Retinal pigment epithelial cell (primary cell): ENCODE measurements around the gene PSMA3.
"Not testable (repeated sequence)": the region's sequence is repeated elsewhere in the genome, so short reads cannot be mapped to it uniquely, and the experiment has no call there.

Source experiments
- DNase-seq: peaks from one replicate; pipeline ENCODE4 v3.0.0-alpha.2; 2010; ENCODE audit warnings: low read depth
- H3K4me3 ChIP-seq: 2 replicates; pipeline ENCODE4 v1.5.1; 2011; ENCODE audit warnings: mild to moderate bottlenecking, low read length, control low read depth, moderate library complexity
- CTCF ChIP-seq: conservative IDR thresholded peaks from 2 replicates; pipeline ENCODE4 v1.5.1; 2011; ENCODE audit warnings: low read depth, low read length, control low read depth, inconsistent platforms

The PSMA3 gene

GRCh38 chr14:58243790-58244555 is 670 bp upstream of the PSMA3 start:
- TF ChIP-seq CTCF = no peak
- H3K4me3 ChIP-seq = peak overlapping the region; percentile 99
- no peak for DNase-seq

GRCh38 chr14:58245562-58245961 is 919 bp downstream of the PSMA3 start:
- DNase-seq = no peak
- no peak for TF ChIP-seq CTCF
- peak overlapping the region; percentile 99 for H3K4me3 ChIP-seq

GRCh38 chr14:58249611-58250010 is 5.0 kb downstream of the PSMA3 start:
- H3K4me3 ChIP-seq = no peak overlapping the region
- DNase-seq = no peak
- no peak for TF ChIP-seq CTCF

GRCh38 chr14:58258156-58258555 is 13.5 kb downstream of the PSMA3 start:
- peak; percentile 15 for TF ChIP-seq CTCF
- H3K4me3 ChIP-seq = no peak overlapping the region
- DNase-seq = no peak

- H3K4me3 ChIP-seq, DNase-seq: not testable (repeated sequence)
Observed at GRCh38 chr14:58262005-58262404, 17.4 kb downstream of the PSMA3 start.

GRCh38 chr14:58265401-58265800 is 20.8 kb downstream of the PSMA3 start:
- no peak overlapping the region for H3K4me3 ChIP-seq
- TF ChIP-seq CTCF = no peak
- no peak for DNase-seq

GRCh38 chr14:58270628-58271027 is 26.0 kb downstream of the PSMA3 start:
- DNase-seq = no peak
- no peak overlapping the region for H3K4me3 ChIP-seq
- no peak for TF ChIP-seq CTCF
